Skeletal muscle satellite cell (primary cell): ENCODE results near the gene ITPR2.

Experiments
- H3K27me3 ChIP-seq: 2 replicates; pipeline ENCODE4 v1.7.0; 2013; ENCODE audit warnings: low read length; ENCODE audit not compliant: control insufficient read depth, insufficient read depth
- H3K36me3 ChIP-seq: 2 replicates; pipeline ENCODE4 v1.7.0; 2013; ENCODE audit warnings: mild to moderate bottlenecking, control low read depth, low read length; ENCODE audit not compliant: insufficient read depth
- H3K4me1 ChIP-seq: 2 replicates; pipeline ENCODE4 v1.7.0; 2013; ENCODE audit warnings: low read length; ENCODE audit not compliant: control insufficient read depth, insufficient read depth
- H3K4me2 ChIP-seq: 2 replicates; pipeline ENCODE4 v1.7.0; 2013; ENCODE audit warnings: mild to moderate bottlenecking, low read length
- H3K4me3 ChIP-seq: 2 replicates; pipeline ENCODE4 v1.7.0; 2013; ENCODE audit warnings: low read length
- H3K9ac ChIP-seq: 2 replicates; pipeline ENCODE4 v1.7.0; 2013; ENCODE audit warnings: mild to moderate bottlenecking, low read depth, low read length, moderate library complexity
- H3K9me3 ChIP-seq: replicated peaks from 2 replicates; pipeline ENCODE4 v1.7.0; 2013; ENCODE audit warnings: mild to moderate bottlenecking, control low read depth, low read length

ITPR2 gene

GRCh38 chr12:26466726-26467125 lies 366.3 kb downstream of the ITPR2 start:
- H3K4me2 ChIP-seq = no peak overlapping the region

DNA sequence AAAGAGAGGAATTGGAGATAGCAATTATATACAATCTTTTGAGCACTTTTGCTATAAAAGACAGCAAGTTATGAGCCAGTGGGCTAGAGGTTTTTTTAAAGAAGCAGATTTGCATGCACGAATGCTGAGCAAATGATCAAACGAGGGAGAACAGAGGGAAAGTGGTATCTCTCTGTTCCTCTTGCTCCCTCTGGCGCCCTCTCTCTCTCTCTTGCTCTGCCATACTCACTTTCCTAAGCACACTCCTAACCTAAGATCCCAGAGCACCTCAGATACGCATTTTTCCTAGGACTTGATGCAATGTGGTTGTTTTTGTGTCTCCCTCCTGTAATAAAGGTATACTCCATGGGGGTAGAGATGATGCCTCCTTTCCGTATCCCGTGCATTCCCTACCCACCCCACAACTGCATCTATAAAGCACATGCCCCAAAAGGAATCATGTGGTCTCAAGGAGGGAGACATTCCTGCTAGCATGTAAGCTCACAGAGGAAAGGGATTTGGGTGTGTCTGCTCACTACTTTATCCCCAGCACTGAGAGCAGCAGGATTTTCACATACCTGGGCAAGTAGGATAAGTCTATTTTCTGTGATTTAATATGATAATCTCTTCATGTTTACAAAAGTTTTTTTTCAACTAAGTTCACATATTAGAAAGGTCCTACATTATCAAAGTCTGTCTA lies 367.4 kb downstream of the ITPR2 start:
- H3K36me3 ChIP-seq = no peaks in the 10 kb centered on the region

More at GRCh38 chr12:26466726-26467125, 366.3 kb downstream of the ITPR2 start:
- Histone ChIP-seq H3K4me1 (no peaks in the 10 kb centered on the region), H3K9ac (no peak overlapping the region), H3K4me3 (no peak overlapping the region), H3K9me3 (no peaks in the 10 kb centered on the region), H3K27me3 (no peaks in the 10 kb centered on the region), H3K36me3 (no peaks in the 10 kb centered on the region)

DNA sequence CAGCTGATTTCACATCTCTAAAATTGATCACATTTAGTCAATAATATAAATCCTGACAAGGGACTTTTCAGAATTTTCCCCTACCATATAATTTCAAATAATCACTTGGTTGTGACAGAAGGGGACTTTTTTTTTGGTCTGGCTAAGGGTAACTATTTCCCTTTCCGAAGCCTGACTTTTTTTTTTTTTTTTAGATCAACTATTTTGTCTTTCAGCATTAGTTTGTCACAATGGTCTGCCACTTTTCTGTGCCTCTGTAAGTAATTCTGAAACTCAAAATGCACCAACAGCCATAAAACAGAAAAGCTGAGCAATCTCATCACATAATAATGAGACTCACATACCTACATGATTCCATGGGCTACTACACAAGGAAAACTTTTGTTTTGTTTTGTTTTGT lies 371.2 kb downstream of the ITPR2 start:
- no peak overlapping the region for H3K4me2 ChIP-seq
- H3K27me3 ChIP-seq = no peaks in the 10 kb centered on the region
- H3K4me3 ChIP-seq = no peak overlapping the region
- H3K9me3 ChIP-seq = no peaks in the 10 kb centered on the region
- H3K4me1 ChIP-seq = no peaks in the 10 kb centered on the region
- no peaks in the 10 kb centered on the region for H3K36me3 ChIP-seq
- no peak overlapping the region for H3K9ac ChIP-seq

More for the DNA sequence above, 367.4 kb downstream of the ITPR2 start:
- no peaks in the 10 kb centered on the region for H3K27me3 ChIP-seq
- no peak overlapping the region for H3K4me2 ChIP-seq
- no peak overlapping the region for H3K9ac ChIP-seq
- no peaks in the 10 kb centered on the region for H3K4me1 ChIP-seq
- no peak overlapping the region for H3K4me3 ChIP-seq
- no peaks in the 10 kb centered on the region for H3K9me3 ChIP-seq

- Histone ChIP-seq H3K27me3 (no peaks in the 10 kb centered on the region), H3K4me1 (no peaks in the 10 kb centered on the region), H3K9me3 (no peaks in the 10 kb centered on the region), H3K4me2 (no peak overlapping the region), H3K4me3 (no peak overlapping the region), H3K36me3 (no peaks in the 10 kb centered on the region), H3K9ac (no peak overlapping the region)
Measured at GRCh38 chr12:26460361-26460760, 372.6 kb downstream of the ITPR2 start.

DNA sequence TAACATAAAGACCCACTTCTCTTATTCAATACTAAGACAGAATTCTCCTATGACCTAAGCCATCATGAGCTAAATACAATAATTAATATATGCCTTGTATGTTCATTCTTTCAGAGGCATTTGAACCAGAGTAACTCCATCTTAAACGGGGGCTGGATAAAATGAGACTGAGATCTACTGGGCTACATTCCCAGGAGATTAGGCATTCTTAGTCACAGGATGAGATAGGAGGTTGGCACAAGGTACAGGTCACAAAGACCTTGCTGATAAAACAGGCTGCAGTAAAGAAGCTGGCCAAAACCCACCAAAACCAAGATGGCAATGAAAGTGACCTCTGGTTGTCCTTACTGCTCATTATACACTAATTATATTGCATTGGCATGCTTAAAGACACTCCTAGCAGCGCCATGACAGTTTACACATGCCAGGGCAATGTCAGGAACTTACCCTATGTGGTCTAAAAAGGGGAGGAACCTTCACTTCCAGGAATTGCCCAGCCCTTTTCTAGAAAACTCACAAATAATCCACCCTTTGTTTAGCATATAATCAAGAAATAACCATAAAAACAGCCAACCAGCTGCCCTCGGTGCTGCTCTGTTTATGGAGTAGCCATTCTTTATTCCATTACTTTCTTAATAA lies 376.9 kb downstream of the ITPR2 start:
- no peak overlapping the region for H3K9ac ChIP-seq
- no peaks in the 10 kb centered on the region for H3K9me3 ChIP-seq
- no peaks in the 10 kb centered on the region for H3K36me3 ChIP-seq
- no peaks in the 10 kb centered on the region for H3K4me1 ChIP-seq
- H3K27me3 ChIP-seq = no peaks in the 10 kb centered on the region
- no peak overlapping the region for H3K4me3 ChIP-seq
- no peak overlapping the region for H3K4me2 ChIP-seq

GRCh38 chr12:26453246-26453645 lies 379.7 kb downstream of the ITPR2 start:
- no peak overlapping the region for H3K9ac ChIP-seq
- no peaks in the 10 kb centered on the region for H3K9me3 ChIP-seq
- H3K4me1 ChIP-seq = no peaks in the 10 kb centered on the region
- H3K36me3 ChIP-seq = no peaks in the 10 kb centered on the region
- H3K27me3 ChIP-seq = no peaks in the 10 kb centered on the region
- H3K4me2 ChIP-seq = no peak overlapping the region
- H3K4me3 ChIP-seq = no peak overlapping the region

DNA sequence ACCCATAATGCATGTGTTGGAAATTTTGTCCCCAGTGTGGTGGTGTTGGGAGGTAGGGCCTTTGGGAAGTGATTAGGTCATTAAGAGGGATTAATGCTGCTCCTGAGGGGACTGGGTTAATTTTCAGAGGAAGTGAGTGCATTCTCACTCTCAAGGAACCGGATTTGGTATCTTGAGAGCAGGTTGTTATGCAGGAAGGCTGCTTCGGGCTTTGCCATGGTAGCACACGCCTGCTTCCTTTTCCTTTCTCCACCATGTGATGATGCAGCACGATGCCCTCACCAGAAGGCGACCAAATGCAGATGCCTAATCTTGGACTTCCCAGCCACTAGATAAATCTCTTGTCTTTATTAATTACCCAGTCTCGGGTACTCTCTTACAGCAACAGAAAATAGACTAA lies 380.5 kb downstream of the ITPR2 start:
- Histone ChIP-seq H3K4me3 (no peak overlapping the region), H3K4me2 (no peak overlapping the region), H3K9ac (no peak overlapping the region), H3K36me3 (no peaks in the 10 kb centered on the region), H3K27me3 (no peaks in the 10 kb centered on the region), H3K4me1 (no peaks in the 10 kb centered on the region), H3K9me3 (no peaks in the 10 kb centered on the region)

GRCh38 chr12:26451763-26452162 lies 381.2 kb downstream of the ITPR2 start:
- Histone ChIP-seq H3K27me3 (no peaks in the 10 kb centered on the region), H3K36me3 (no peaks in the 10 kb centered on the region), H3K4me2 (no peak overlapping the region), H3K9me3 (no peaks in the 10 kb centered on the region), H3K4me1 (no peaks in the 10 kb centered on the region), H3K4me3 (no peak overlapping the region), H3K9ac (no peak overlapping the region)

GRCh38 chr12:26445909-26446308 lies 387.1 kb downstream of the ITPR2 start:
- Histone ChIP-seq H3K4me2 (no peak overlapping the region), H3K36me3 (no peaks in the 10 kb centered on the region), H3K9me3 (no peaks in the 10 kb centered on the region), H3K9ac (no peak overlapping the region), H3K4me3 (no peak overlapping the region), H3K27me3 (no peaks in the 10 kb centered on the region), H3K4me1 (no peaks in the 10 kb centered on the region)

GRCh38 chr12:26443309-26443708 lies 389.7 kb downstream of the ITPR2 start:
- Histone ChIP-seq H3K9me3 (no peaks in the 10 kb centered on the region), H3K4me2 (no peak overlapping the region), H3K27me3 (no peaks in the 10 kb centered on the region), H3K36me3 (no peaks in the 10 kb centered on the region), H3K4me3 (no peak overlapping the region), H3K9ac (no peak overlapping the region), H3K4me1 (no peaks in the 10 kb centered on the region)

GRCh38 chr12:26441434-26441833 lies 391.6 kb downstream of the ITPR2 start:
- Histone ChIP-seq H3K9ac (no peak overlapping the region), H3K4me3 (no peak overlapping the region)

DNA sequence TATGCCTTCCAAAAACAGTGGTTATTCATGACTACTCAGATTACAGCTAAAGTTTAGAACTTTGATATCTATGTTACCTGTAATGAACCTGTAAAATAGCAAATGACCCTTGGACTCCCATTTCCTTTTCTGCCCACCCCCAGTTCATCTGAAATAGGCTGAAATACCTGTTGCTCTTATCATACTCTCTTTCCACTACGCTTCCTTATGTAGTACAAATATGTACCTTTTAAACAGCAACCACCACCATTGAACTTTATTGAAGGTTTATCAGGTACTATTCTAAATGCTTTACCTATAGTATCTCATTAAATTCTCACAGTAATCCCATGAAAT lies 398.0 kb downstream of the ITPR2 start:
- Histone ChIP-seq H3K9ac (no peak overlapping the region), H3K4me1 (peaks cover 4% of the 10 kb centered on the region), H3K9me3 (no peaks in the 10 kb centered on the region), H3K4me2 (no peak overlapping the region), H3K36me3 (no peaks in the 10 kb centered on the region), H3K27me3 (no peaks in the 10 kb centered on the region), H3K4me3 (no peak overlapping the region)

More at GRCh38 chr12:26441434-26441833, 391.6 kb downstream of the ITPR2 start:
- no peaks in the 10 kb centered on the region for H3K27me3 ChIP-seq
- peaks cover 4% of the 10 kb centered on the region for H3K4me1 ChIP-seq
- no peaks in the 10 kb centered on the region for H3K36me3 ChIP-seq
- no peaks in the 10 kb centered on the region for H3K9me3 ChIP-seq
- H3K4me2 ChIP-seq = no peak overlapping the region
